Measurements from ENCODE around the gene SP2.

DNA sequence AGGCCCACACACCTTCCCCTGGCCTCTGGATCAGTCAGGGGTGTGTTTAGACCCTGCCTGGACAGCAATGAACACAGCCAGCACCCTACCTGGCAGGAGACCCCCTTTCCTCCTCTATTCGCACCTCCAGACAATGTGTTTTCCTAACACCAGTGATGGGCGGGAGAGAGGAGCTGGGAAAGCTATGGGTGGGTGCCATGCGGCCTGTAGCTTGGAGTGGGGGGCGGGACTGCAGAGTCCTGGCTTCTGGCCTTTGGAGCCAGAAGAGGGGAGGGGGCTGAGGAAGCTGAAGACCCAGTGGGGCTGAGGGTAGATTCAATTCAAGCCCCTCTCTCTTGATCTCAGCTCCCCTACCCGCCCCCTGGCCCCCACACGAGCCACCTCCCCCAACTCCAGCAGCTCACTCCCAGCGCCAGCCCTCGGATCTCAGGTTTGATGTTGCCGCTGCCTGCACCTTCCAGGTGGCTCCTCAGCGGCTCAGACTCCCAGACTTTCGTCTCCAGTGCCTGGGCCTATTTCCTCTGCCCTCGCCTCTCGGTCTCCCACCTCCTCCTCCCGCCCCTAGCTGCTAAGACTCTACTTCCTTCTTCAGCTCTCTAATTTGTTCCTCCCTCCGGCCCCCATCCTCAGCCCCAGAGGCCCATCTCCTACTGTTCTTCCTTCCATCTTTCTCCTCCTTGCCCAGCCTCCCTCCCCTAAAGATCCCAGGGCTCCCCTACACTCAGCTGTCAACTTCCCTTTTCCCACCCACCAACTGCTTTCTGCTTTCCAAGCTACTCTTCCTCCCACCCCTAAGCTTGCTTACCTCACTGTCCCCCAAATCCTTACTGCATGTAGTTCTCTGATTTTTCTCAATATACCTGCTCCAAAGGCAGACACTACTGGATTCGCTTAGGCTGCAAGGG lies 38.2 kb upstream of the SP2 start:
- TF ChIP-seq POLR2A (IDR thresholded peaks at IDR 0.05; ENCODE audit: low read depth, low read length) (no peak), POLR2AphosphoS5 (IDR thresholded peaks at IDR 0.05; ENCODE audit: low read depth, low read length) (no peak)
